Esophagus (tissue), 2 donors: Measurements from ENCODE around the gene YAF2. TPM values are rescaled to one million over a fixed set of nuclear protein-coding genes. Genes with fewer than 3 reads are reported as not detected.

ENCODE experiments used
- H3K27ac ChIP-seq, 2 donors: one replicate each; pipeline ENCODE4 v1.5.1; 2013; ENCODE audit warnings: low read depth in 2 of 2, mild to moderate bottlenecking in 2 of 2, inconsistent platforms in 1 of 2, low read length in 1 of 2, moderate library complexity in 1 of 2
- H3K27me3 ChIP-seq, 2 donors: one replicate each; pipeline ENCODE4 v1.6.1; 2013; ENCODE audit warnings: low read length in 2 of 2, control low read depth in 1 of 2, mild to moderate bottlenecking in 1 of 2; ENCODE audit not compliant: insufficient read depth in 2 of 2, control insufficient read depth in 1 of 2
- H3K36me3 ChIP-seq, 2 donors: one replicate each; pipeline ENCODE4 v1.6.1; 2013; ENCODE audit warnings: low read length in 1 of 2; ENCODE audit not compliant: control insufficient read depth in 2 of 2, insufficient read depth in 2 of 2
- H3K4me1 ChIP-seq, 2 donors: one replicate each; pipeline ENCODE4 v1.6.1; 2013; ENCODE audit warnings: low read length in 1 of 2; ENCODE audit not compliant: control insufficient read depth in 2 of 2, insufficient read depth in 2 of 2
- H3K4me3 ChIP-seq, 2 donors: one replicate each; pipeline ENCODE4 v1.5.1; 2013; ENCODE audit warnings: low read length in 2 of 2, mild to moderate bottlenecking in 2 of 2, low read depth in 1 of 2, moderate library complexity in 1 of 2
- H3K9me3 ChIP-seq, 2 donors: one replicate each; pipeline ENCODE4 v1.6.1; 2013; ENCODE audit warnings: mild to moderate bottlenecking in 2 of 2, low read depth in 1 of 2, low read length in 1 of 2, moderate library complexity in 1 of 2; ENCODE audit not compliant: control insufficient read depth in 2 of 2, insufficient read depth in 1 of 2
- WGBS, 2 donors: extraction: QIAGEN DNeasy Blood & Tissue Kit; methylation state at CpG; one replicate each; pipeline ENCODE4 v1.1.7; 2013; 5-methylcytosine and 5-hydroxymethylcytosine counted together
- polyA plus RNA-seq, 2 donors: library from polyadenylated mRNA; stranded (reverse); fragments of 200-250 nt; gene quantifications; one replicate each; pipeline ENCODE4 v1.2.3, GENCODE V29; 2013
- donor health status: healthy with polysubstance abuse.
- donor health status: Bipolar disorder and iron deficiency.

YAF2 gene
- polyA plus RNA-seq, 2 donors, result 5.3 to 7.4 TPM

DNA sequence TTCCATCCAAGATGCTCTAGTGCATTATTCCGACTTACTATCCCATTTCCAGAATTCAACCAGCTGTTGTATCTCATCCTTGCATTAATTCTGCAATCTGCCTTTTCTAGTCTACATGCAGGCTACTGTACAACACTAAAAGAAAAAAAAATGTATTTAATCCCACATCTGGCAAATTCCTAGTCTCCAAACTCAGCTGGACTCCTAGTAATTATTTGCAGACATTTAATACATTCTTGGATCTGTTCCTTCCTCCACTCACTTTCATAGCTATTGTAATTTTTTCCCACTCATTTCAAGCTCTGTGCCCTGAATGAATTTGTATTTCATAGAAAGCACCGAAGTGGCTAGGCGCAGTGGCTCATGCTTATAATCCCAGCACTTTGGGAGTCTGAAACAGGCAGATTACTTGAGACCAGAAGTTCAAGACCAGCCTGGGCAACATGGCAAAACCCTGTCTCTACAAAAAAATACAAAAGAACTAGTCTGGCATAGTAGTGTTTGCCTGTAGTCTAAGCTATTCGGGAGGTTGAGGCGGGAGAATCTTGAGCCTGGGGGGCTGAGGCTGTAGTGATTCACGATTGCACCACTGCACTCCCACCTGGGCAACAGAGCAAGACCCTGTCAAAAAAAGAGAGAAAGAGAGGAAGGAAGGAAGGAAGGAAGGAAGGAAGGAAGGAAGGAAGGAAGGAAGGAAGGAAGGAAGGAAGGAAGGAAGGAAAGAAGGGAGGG, 39.5 kb upstream of the YAF2 start:
- no peak overlapping the region for H3K4me3 ChIP-seq
- 74 to 81% methylated on average over 6 of the region's 6 CpGs for WGBS, 2 donors
- H3K27ac ChIP-seq, result no peak overlapping the region
- no peaks in the 10 kb centered on the region for H3K27me3 ChIP-seq
- H3K4me1 ChIP-seq, result no peaks in the 10 kb centered on the region
- H3K36me3 ChIP-seq, result no peaks in the 10 kb centered on the region
- H3K9me3 ChIP-seq, result peaks cover 0 to 2% of the 10 kb centered on the region in 2 donors

DNA sequence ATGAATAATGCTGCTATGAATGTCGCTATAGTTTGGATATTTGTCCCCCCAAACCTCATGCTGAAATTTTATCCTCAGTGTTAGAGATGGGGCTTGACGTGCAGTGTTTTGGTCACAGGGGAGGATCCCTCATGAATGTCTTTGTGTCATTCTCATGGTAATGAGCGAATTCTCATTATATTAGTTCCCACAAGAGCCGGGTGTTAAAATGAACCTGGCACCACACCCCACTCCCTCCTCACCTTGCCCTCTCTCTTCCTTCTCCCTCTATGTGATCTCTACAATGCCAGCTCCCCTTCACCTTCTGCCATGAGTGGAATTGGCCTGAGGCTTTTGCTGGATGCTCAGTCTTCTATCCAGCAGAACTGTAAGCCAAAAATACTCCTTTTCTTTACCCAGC, 37.5 kb upstream of the YAF2 start:
- Histone ChIP-seq H3K27ac (no peak overlapping the region), H3K27me3 (no peaks in the 10 kb centered on the region), H3K4me3 (no peak overlapping the region), H3K36me3 (no peaks in the 10 kb centered on the region), H3K4me1 (no peaks in the 10 kb centered on the region), H3K9me3 (peaks cover 0 to 2% of the 10 kb centered on the region in 2 donors)
- 94 to 97% methylated on average over 4 of the region's 4 CpGs for WGBS, 2 donors

DNA sequence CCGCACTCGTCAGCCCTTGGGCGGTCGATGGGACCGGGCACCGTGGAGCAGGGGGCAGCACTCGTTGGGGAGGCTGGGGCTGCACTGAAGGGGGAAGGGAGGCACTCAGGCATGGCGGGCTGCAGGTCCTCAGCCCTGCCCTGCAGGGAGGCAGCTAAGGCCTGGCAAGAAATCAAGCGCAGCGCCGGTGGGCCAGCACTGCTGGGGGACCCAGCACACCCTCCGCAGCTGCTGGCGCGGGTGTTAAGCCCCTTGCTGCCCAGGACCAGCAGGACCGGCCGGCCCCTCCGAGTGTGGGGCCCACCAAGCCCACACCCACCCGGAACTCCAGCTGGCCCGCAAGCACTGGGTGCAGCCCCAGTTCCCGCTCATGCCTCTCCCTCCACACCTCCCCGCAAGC, 35.7 kb upstream of the YAF2 start:
- Histone ChIP-seq H3K4me1 (no peaks in the 10 kb centered on the region), H3K27me3 (no peaks in the 10 kb centered on the region), H3K27ac (no peak overlapping the region), H3K4me3 (no peak overlapping the region), H3K36me3 (no peaks in the 10 kb centered on the region), H3K9me3 (peaks cover 0 to 2% of the 10 kb centered on the region in 2 donors)
- WGBS, 2 donors, result 95 to 99% methylated on average over 16 to 21 of the region's 21 CpGs

DNA sequence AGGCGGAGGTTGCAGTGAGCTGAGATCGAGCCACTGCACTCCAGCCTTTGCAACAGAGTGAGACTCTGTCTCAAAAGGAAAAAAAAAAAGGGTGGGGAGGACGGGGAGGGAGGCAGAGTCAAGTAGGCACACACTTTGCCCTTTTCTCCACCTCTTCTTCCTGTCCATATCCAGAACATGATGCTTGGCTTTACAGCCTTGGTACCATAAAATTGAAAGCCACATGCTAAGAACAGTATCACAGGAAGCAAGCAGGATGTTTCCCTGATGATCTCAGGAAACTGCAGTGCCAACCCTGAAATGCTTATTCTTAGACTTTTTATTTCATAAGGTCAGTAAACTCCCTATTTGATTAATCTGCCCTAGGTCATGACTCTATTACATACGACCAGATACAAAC, 32.5 kb upstream of the YAF2 start:
- H3K4me1 ChIP-seq, result peaks cover 0 to 5% of the 10 kb centered on the region in 2 donors
- WGBS, 2 donors, result 62 to 64% methylated on average over 4 of the region's 4 CpGs
- H3K36me3 ChIP-seq, result no peaks in the 10 kb centered on the region
- H3K9me3 ChIP-seq, result peaks cover 0 to 2% of the 10 kb centered on the region in 2 donors
- no peak overlapping the region for H3K4me3 ChIP-seq
- no peaks in the 10 kb centered on the region for H3K27me3 ChIP-seq
- no peak overlapping the region for H3K27ac ChIP-seq

DNA sequence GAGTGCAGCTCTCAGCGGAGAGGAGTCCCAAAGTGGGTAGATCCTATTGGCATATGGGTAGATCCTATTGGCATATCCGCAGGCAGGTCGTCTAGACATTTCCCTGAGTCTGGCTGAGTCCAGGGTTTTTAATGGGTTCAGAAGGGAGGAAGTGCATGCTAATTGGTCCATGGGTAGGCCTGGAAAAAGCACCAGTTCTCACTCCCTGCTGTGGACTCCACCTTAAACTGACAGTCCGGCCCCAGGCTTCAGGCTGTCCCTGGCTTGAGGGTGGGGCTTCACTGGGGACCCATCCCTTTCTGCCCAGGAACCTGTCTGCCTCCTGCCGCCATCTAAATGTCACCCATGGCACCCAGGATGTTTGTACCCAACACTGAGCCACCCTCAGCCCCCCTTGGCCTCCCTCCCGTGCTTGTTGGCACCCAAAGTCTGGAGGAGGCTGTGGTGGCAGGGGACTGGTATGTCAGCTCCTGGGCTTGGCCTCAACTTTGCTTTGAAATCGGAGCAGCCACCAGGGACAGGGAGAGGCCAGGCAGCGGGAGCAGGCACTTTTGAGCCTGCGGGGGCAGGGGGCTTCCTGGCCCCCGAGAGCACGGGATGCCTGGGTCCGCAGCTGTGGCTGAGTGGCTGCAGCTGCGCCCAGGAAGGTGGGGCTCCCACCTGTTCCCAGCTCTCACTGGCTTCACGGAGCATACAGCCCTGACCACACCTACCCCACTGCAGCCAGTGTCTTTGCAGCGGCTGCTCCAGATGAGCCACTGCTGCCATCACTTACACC, 29.6 kb upstream of the YAF2 start:
- H3K4me1 ChIP-seq, result peaks cover 0 to 5% of the 10 kb centered on the region in 2 donors

DNA sequence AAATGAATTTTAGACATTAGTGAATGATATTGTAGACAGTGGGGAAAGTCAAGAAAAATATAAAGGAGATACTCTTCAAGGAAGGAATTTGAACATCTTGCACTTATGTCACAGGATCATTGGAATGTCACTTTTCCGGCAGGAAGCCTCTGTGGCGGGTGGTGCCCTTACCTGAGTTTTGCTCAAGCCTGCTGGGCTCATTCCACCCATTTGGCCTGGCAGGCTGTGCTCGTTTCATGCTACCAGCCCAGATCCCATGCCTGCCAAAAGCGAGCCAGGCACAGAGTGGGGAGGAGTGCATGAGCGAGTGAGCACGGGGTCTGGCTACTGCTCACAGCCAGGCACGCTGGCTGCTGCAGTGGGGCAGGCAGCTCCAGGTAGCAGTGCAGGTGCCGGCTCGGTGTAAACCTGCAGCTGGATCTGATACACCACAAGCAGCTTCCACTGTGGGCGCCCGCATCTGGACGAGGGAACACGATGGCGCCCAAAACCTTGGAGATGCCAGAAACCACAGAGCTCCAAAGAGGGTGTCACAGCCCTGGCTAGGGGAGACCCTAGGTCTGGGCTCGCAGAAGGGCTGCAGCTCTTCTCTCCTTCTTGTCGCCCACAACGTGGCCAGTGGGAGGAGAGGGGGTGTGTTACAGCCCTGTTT, 28.7 kb upstream of the YAF2 start:
- peaks cover 0 to 5% of the 10 kb centered on the region in 2 donors for H3K4me1 ChIP-seq
- no peak overlapping the region for H3K27ac ChIP-seq
- 90 to 97% methylated on average over 17 of the region's 17 CpGs for WGBS, 2 donors
- H3K36me3 ChIP-seq, result no peaks in the 10 kb centered on the region
- H3K27me3 ChIP-seq, result no peaks in the 10 kb centered on the region
- H3K4me3 ChIP-seq, result no peak overlapping the region
- no peaks in the 10 kb centered on the region for H3K9me3 ChIP-seq

More for the DNA sequence above, 29.6 kb upstream of the YAF2 start:
- Histone ChIP-seq H3K4me3 (no peak overlapping the region), H3K27ac (no peak overlapping the region), H3K27me3 (no peaks in the 10 kb centered on the region), H3K9me3 (no peaks in the 10 kb centered on the region), H3K36me3 (no peaks in the 10 kb centered on the region)
- WGBS, 2 donors, result 84 to 91% methylated on average over 15 of the region's 15 CpGs

DNA sequence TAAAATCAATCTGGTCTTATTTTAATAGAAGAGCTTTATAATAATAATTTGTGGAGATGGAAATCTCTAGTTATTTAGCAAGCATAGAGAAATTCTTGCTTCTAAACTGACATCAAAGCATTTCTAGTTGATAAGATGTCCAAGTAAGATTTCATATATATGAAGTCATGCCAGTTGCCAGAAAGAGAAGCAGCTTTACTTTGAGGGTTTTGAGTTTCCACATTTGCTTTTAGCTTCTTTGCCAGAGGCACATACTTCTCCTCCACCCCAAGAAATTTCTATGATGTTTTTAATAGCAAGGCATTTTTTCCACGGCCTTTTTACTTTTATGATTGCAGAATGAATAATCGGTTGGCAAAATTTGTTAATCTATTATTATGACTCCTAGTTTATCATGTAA, 24.2 kb upstream of the YAF2 start:
- H3K27me3 ChIP-seq, result no peaks in the 10 kb centered on the region
- WGBS, 2 donors, result 55 to 70% methylated on average over 2 of the region's 2 CpGs
- no peaks in the 10 kb centered on the region for H3K36me3 ChIP-seq
- no peaks in the 10 kb centered on the region for H3K9me3 ChIP-seq
- H3K27ac ChIP-seq, result no peak overlapping the region
- no peak overlapping the region for H3K4me3 ChIP-seq
- peaks cover 0 to 5% of the 10 kb centered on the region in 2 donors for H3K4me1 ChIP-seq

DNA sequence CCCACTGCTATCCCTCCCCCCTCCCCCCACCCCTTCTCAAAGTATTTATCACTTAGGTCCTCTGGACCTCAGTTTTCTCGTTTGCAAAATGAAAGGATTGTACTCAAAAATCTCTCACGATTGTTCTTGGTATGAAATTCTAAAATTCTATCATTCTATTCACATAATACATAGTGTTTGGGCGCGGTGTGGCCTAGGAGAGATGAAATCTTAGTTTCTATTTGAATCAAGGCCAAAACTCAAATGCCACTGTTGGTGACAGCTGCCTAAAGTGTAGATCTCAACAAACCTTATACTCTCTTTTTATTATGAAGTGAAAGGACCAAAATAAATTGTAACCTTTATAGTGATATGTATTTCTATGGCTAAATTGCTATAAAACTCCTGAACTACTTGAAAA, 23.7 kb upstream of the YAF2 start:
- peaks cover 0 to 2% of the 10 kb centered on the region in 2 donors for H3K4me1 ChIP-seq
- H3K36me3 ChIP-seq, result no peaks in the 10 kb centered on the region
- H3K27ac ChIP-seq, result no peak overlapping the region
- 63 to 68% methylated on average over 4 of the region's 4 CpGs for WGBS, 2 donors
- H3K9me3 ChIP-seq, result no peaks in the 10 kb centered on the region
- H3K27me3 ChIP-seq, result no peaks in the 10 kb centered on the region
- no peak overlapping the region for H3K4me3 ChIP-seq

DNA sequence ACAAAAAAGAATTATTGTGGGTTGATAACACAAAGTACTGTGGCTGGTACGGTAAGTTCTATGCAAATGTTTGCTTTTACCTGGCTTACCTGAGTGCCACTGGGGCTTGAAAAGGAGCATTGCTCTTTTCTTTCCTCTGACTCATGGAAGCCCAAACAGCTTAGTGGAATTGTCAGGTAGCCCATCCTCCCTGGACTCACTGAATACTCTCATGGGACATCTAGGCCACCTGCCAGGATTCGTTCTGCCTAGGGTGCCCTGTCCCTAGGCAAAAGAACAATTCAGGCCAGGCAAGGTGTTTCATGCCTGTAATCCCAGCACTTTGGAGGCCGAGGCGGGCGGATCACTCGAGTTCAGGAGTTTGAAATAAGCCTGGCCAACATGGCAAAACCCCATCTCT, 22.5 kb upstream of the YAF2 start:
- 54 to 71% methylated on average over 6 of the region's 6 CpGs for WGBS, 2 donors
- H3K27me3 ChIP-seq, result no peaks in the 10 kb centered on the region
- no peaks in the 10 kb centered on the region for H3K4me1 ChIP-seq
- H3K27ac ChIP-seq, result no peak overlapping the region
- no peaks in the 10 kb centered on the region for H3K36me3 ChIP-seq
- no peaks in the 10 kb centered on the region for H3K9me3 ChIP-seq
- H3K4me3 ChIP-seq, result no peak overlapping the region
